Esophagus muscularis mucosa (tissue), 4 donors: ENCODE results near the gene SLC17A9. TPM values are rescaled to one million over a fixed set of nuclear protein-coding genes. Genes with fewer than 3 reads are reported as not detected.

ENCODE experiments used
- DNase-seq: peaks from one replicate; pipeline ENCODE4 v3.0.0-alpha.2; 2017; ENCODE audit errors: extremely low spot score
- H3K27ac ChIP-seq, 4 donors: fragments of 200-600 bp; sonication (generic); replicated peaks in 1 of 4; 1 replicate in 3 of 4; 2 replicates in 1 of 4; pipeline ENCODE4 v1.5.1; 2016 to 2019; ENCODE audit warnings: mild to moderate bottlenecking in 1 of 4
- H3K27me3 ChIP-seq, 4 donors: fragments of 200-600 bp; sonication (generic); one replicate each; pipeline versions ENCODE4 v1.5.1 to v1.6.0; 2016 to 2019
- H3K36me3 ChIP-seq, 4 donors: fragments of 200-600 bp; sonication (generic); one replicate each; pipeline ENCODE4 v1.5.1; 2016 to 2019
- H3K4me1 ChIP-seq, 4 donors: fragments of 200-600 bp; sonication (generic); one replicate each; pipeline ENCODE4 v1.5.1; 2016 to 2019
- H3K4me3 ChIP-seq, 4 donors: fragments of 200-600 bp; sonication (generic); 1 replicate in 2 of 4; 2 replicates in 2 of 4; pipeline ENCODE4 v1.5.1; 2016 to 2019; ENCODE audit warnings: mild to moderate bottlenecking in 4 of 4, moderate library complexity in 1 of 4
- H3K9me3 ChIP-seq, 4 donors: fragments of 200-600 bp; sonication (generic); 1 replicate in 3 of 4; 2 replicates in 1 of 4; pipeline ENCODE4 v1.5.1; 2016 to 2019
- CTCF ChIP-seq, 3 experiments: fragments of 200-600 bp in 2 of 3; fragments of 450-650 bp in 1 of 3; sonication (generic) in 2 of 3; IDR thresholded peaks; one replicate each; pipeline ENCODE4 v1.5.1; 2017 to 2019; ENCODE audit warnings: antibody characterized with exemption in 3 of 3, mild to moderate bottlenecking in 2 of 3, moderate library complexity in 1 of 3
- EP300 ChIP-seq: sonication (generic); formaldehyde crosslinking; IDR thresholded peaks from one replicate; pipeline ENCODE4 v1.6.1; 2017; ENCODE audit warnings: antibody characterized with exemption
- POLR2A ChIP-seq: fragments of 450-650 bp; IDR thresholded peaks from one replicate; pipeline ENCODE4 v1.6.1; 2017; ENCODE audit warnings: antibody characterized with exemption, moderate library complexity, mild to moderate bottlenecking, low read depth
- POLR2AphosphoS5 ChIP-seq, 2 donors: sonication (generic); formaldehyde crosslinking; IDR thresholded peaks; one replicate each; pipeline ENCODE4 v1.6.1; 2017; ENCODE audit warnings: antibody characterized with exemption in 2 of 2
- WGBS: methylation state at CpG from one replicate; pipeline ENCODE4 v1.1.5; 2018; 5-methylcytosine and 5-hydroxymethylcytosine counted together
- intact Hi-C: fragments of 100-400 bp; cut with DNase I; formaldehyde crosslinking; loops from one replicate; pipeline ENCODE4 v1.15.1; 2023
- total RNA-seq, 4 donors: library from RNA; depleted of rRNA; stranded (reverse); fragments of >200 nt; gene quantifications; one replicate each; pipeline versions ENCODE4 v1.1.0 to v1.2.1, GENCODE V29; 2016

The SLC17A9 gene
- total RNA-seq, 4 donors from 2014 or later: 2.2 to 5.2 (median 2.7) TPM

- WGBS: 16% methylated on average over 18 of the region's 21 CpGs
- TF ChIP-seq EP300: no peak
- TF ChIP-seq POLR2A: no peak
- TF ChIP-seq POLR2AphosphoS5 (IDR thresholded peaks at IDR 0.05): no peak
- no peak for TF ChIP-seq CTCF (IDR thresholded peaks at IDR 0.05)
- Histone ChIP-seq H3K36me3 (no peaks in the 10 kb centered on the region), H3K9me3 (peaks cover 0 to 13% (median 10%) of the 10 kb centered on the region in 4 donors), H3K27ac (no peak overlapping the region), H3K4me3 (peak overlapping the region in 2 of 4 donors; percentile 21 to 36), H3K27me3 (peaks cover 19 to 100% (median 64%) of the 10 kb centered on the region in 4 donors), H3K4me1 (peaks cover 20 to 57% (median 44%) of the 10 kb centered on the region in 4 donors)
- intact Hi-C loops: loop anchor here (2.0 to 5.0 kb wide), 3 partner anchors 36 to 136 kb away; no protein-coding TSS in a partner anchor
- DNase-seq: no peak
Measured at GRCh38 chr20:63008541-63009044, 56.1 kb downstream of the SLC17A9 start.

GRCh38 chr20:63009045-63009961, 56.8 kb downstream of the SLC17A9 start:
- Histone ChIP-seq H3K4me3 (peak overlapping the region in 2 of 4 donors; percentile 21 to 36), H3K36me3 (no peaks in the 10 kb centered on the region), H3K4me1 (peaks cover 20 to 57% (median 44%) of the 10 kb centered on the region in 4 donors), H3K9me3 (peaks cover 0 to 20% (median 15%) of the 10 kb centered on the region in 4 donors), H3K27me3 (peaks cover 19 to 100% (median 62%) of the 10 kb centered on the region in 4 donors), H3K27ac (no peak overlapping the region)
- 12% methylated on average over 12 of the region's 54 CpGs for WGBS
- DNase-seq: no peak
- intact Hi-C loops: loop anchor here (2.0 to 5.0 kb wide), 3 partner anchors 37 to 137 kb away; no protein-coding TSS in a partner anchor
- peak; percentile 94 to 95 (median 94) for TF ChIP-seq CTCF (IDR thresholded peaks at IDR 0.05)
- no peak for TF ChIP-seq POLR2A
- no peak for TF ChIP-seq EP300
- TF ChIP-seq POLR2AphosphoS5 (IDR thresholded peaks at IDR 0.05): peak in 1 of 2 donors; percentile 29

GRCh38 chr20:63009988-63010769, 57.7 kb downstream of the SLC17A9 start:
- no peak for DNase-seq
- H3K27ac ChIP-seq: no peak overlapping the region
- peaks cover 20 to 52% (median 39%) of the 10 kb centered on the region in 4 donors for H3K4me1 ChIP-seq
- peaks cover 19 to 100% (median 62%) of the 10 kb centered on the region in 4 donors for H3K27me3 ChIP-seq
- intact Hi-C loops: loop anchor here (2.0 to 5.0 kb wide), 3 partner anchors 37 to 137 kb away; no protein-coding TSS in a partner anchor
- H3K4me3 ChIP-seq: peak overlapping the region in 1 of 4 donors; percentile 5
- WGBS: 25% methylated on average over 30 of the region's 30 CpGs
- no peaks in the 10 kb centered on the region for H3K36me3 ChIP-seq
- peaks cover 0 to 22% (median 15%) of the 10 kb centered on the region in 4 donors for H3K9me3 ChIP-seq
- TF ChIP-seq CTCF (IDR thresholded peaks at IDR 0.05) (no peak), EP300 (no peak), POLR2AphosphoS5 (IDR thresholded peaks at IDR 0.05) (no peak), POLR2A (no peak)

- no peak for TF ChIP-seq CTCF (IDR thresholded peaks at IDR 0.05)
- TF ChIP-seq EP300: no peak
- TF ChIP-seq POLR2A: no peak
- TF ChIP-seq POLR2AphosphoS5 (IDR thresholded peaks at IDR 0.05): no peak
- Histone ChIP-seq H3K27ac (no peak overlapping the region), H3K4me1 (peaks cover 17 to 36% (median 27%) of the 10 kb centered on the region in 4 donors), H3K9me3 (peaks cover 0 to 22% (median 15%) of the 10 kb centered on the region in 4 donors), H3K36me3 (no peaks in the 10 kb centered on the region), H3K4me3 (no peak overlapping the region), H3K27me3 (peaks cover 10 to 100% (median 52%) of the 10 kb centered on the region in 4 donors)
- 46% methylated on average over 3 of the region's 3 CpGs for WGBS
- DNase-seq: no peak
- intact Hi-C loops: no loop called here
Measured at GRCh38 chr20:63011798-63012197, 59.3 kb downstream of the SLC17A9 start.
